ENCODE results near the gene DYNC2H1.

DYNC2H1 gene

DNA sequence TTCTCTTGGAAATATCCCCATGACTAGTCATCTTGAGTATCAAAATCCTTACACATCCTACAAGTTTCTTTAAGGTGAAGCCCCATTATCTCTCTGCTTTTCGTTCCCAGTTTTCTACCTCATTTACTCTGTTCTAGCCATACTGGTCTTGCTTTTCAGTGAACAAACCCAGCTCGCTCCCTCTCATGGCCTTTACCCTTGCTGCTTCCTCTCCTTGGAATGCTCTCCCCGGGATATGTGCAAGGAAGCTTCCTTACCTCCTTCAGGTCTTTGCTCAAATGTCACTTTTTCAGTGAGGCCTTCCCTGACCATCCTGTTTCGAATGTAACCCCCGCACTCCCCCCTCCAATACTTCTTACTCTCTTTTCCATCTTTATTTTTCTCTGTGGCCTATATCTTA, 331.8 kb downstream of the DYNC2H1 start:
- DNase-seq (ENCODE audit: low read depth): no peak
- no peak overlapping the region for H3K4me3 ChIP-seq (ENCODE audit: low read depth, low read length)
- TF ChIP-seq CTCF (IDR thresholded peaks at IDR 0.05; ENCODE audit: low read depth, low read length, missing control alignments): no peak
- in situ Hi-C loops (cut with HindIII; ENCODE audit: low sequenced_read_pairs): no loop called here

GRCh38 chr11:103448966-103449365, 339.7 kb downstream of the DYNC2H1 start:
- no peak for TF ChIP-seq CTCF (IDR thresholded peaks at IDR 0.05; ENCODE audit: low read depth, low read length, missing control alignments)
- DNase-seq (ENCODE audit: low read depth): no peak
- no peak overlapping the region for H3K4me3 ChIP-seq (ENCODE audit: low read depth, low read length)
- in situ Hi-C loops (cut with HindIII; ENCODE audit: low sequenced_read_pairs): no loop called here

DNA sequence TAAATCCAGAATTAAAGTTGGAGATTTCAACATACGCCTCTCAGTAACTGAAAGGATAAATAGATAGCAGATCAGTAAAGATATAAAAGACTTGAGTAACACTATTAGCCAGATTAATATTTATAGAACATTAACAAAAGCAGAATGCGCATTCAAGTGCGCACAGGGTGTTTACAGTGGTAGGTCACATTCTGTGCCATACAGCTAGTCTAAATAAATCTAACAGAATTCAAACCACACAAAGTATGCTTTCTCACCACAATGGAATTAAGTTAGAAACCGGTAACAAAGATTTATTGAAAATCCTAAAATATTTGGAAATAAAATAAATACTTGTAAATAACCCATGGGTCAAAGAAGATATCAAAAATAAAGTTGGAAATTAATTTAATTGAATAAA, 341.0 kb downstream of the DYNC2H1 start:
- in situ Hi-C loops (cut with HindIII; ENCODE audit: low sequenced_read_pairs): no loop called here
- TF ChIP-seq CTCF (IDR thresholded peaks at IDR 0.05; ENCODE audit: low read depth, low read length, missing control alignments): no peak
- DNase-seq (ENCODE audit: low read depth): no peak
- H3K4me3 ChIP-seq (ENCODE audit: low read depth, low read length): no peak overlapping the region

DNA sequence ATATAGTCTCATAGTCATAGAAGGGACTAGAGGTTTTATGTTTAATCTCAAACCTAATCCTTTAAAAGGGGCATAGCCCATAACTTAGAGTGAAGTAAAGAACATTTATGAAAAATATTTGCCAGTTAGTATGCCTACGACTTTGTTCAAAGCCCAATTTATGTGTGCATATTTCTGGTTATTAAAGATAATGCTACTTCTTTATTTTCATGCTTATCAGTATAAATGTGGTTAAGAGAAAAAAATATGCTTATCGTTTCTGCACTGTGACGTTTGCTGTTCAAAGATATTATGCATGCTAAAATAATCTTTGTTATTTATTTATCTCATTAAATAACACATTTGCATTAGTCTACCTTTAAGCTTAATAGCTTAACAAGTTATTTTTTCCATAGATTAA, 343.9 kb downstream of the DYNC2H1 start:
- H3K4me3 ChIP-seq (ENCODE audit: low read depth, low read length): no peak overlapping the region
- DNase-seq (ENCODE audit: low read depth): no peak
- TF ChIP-seq CTCF (IDR thresholded peaks at IDR 0.05; ENCODE audit: low read depth, low read length, missing control alignments): no peak
- in situ Hi-C loops (cut with HindIII; ENCODE audit: low sequenced_read_pairs): no loop called here

- no peak overlapping the region for H3K4me3 ChIP-seq (ENCODE audit: low read depth, low read length)
- in situ Hi-C loops (cut with HindIII; ENCODE audit: low sequenced_read_pairs): no loop called here
- TF ChIP-seq CTCF (IDR thresholded peaks at IDR 0.05; ENCODE audit: low read depth, low read length, missing control alignments): no peak
- DNase-seq (ENCODE audit: low read depth): no peak
These were observed 344.9 kb downstream of the DYNC2H1 start for GRCh38 chr11:103453915-103454709.

- in situ Hi-C loops (cut with HindIII; ENCODE audit: low sequenced_read_pairs): no loop called here
- TF ChIP-seq CTCF (IDR thresholded peaks at IDR 0.05; ENCODE audit: low read depth, low read length, missing control alignments): no peak
These were observed 355.2 kb downstream of the DYNC2H1 start for GRCh38 chr11:103464420-103464819.

More at GRCh38 chr11:103464420-103464819, 355.2 kb downstream of the DYNC2H1 start:
- DNase-seq (ENCODE audit: low read depth): no peak
- no peak overlapping the region for H3K4me3 ChIP-seq (ENCODE audit: low read depth, low read length)

Data from astrocyte of the cerebellum (primary cell).